Right atrium auricular region (tissue), 2 donors: Measurements from ENCODE around the gene RPP25. TPM values are rescaled to one million over a fixed set of nuclear protein-coding genes. Genes with fewer than 3 reads are reported as not detected.

Experiments
- DNase-seq: peaks from one replicate; pipeline ENCODE4 v3.0.0-alpha.2; 2019; ENCODE audit warnings: low spot score
- H3K27ac ChIP-seq, 2 donors: fragments of 200-600 bp; sonication (generic); 1 replicate in 1 of 2; 2 replicates in 1 of 2; pipeline ENCODE4 v1.5.1; 2016 to 2019
- H3K27me3 ChIP-seq, 2 donors: fragments of 200-600 bp; sonication (generic); one replicate each; pipeline versions ENCODE4 v1.5.1 to v1.6.0; 2017 to 2019
- H3K36me3 ChIP-seq: fragments of 200-600 bp; sonication (generic); one replicate; pipeline ENCODE4 v1.5.1; 2016
- H3K4me1 ChIP-seq, 2 donors: fragments of 200-600 bp; sonication (generic); one replicate each; pipeline versions ENCODE4 v1.5.1 to v1.6.0; 2017 to 2019
- H3K4me3 ChIP-seq, 2 donors: fragments of 200-600 bp; sonication (generic); 1 replicate in 1 of 2; 2 replicates in 1 of 2; pipeline ENCODE4 v1.5.1; 2017 to 2019; ENCODE audit warnings: mild to moderate bottlenecking in 1 of 2, moderate library complexity in 1 of 2
- H3K9me3 ChIP-seq, 2 donors: fragments of 200-600 bp; sonication (generic); one replicate each; pipeline ENCODE4 v1.5.1; 2019
- total RNA-seq, 2 donors: library from RNA; depleted of rRNA; stranded (reverse); fragments of >200 nt; gene quantifications; one replicate each; pipeline ENCODE4 v1.1.0, GENCODE V29; 2016
- TF ChIP-seq, protein P1 (sequence below), 2 donors: fragments of 200-600 bp; sonication (generic); IDR thresholded peaks; one replicate each; pipeline ENCODE4 v1.5.1; 2019; ENCODE audit warnings: antibody characterized with exemption in 2 of 2

RPP25 gene
- total RNA-seq, 2 donors from 2014 or later = 4.3 to 9.4 TPM

DNA sequence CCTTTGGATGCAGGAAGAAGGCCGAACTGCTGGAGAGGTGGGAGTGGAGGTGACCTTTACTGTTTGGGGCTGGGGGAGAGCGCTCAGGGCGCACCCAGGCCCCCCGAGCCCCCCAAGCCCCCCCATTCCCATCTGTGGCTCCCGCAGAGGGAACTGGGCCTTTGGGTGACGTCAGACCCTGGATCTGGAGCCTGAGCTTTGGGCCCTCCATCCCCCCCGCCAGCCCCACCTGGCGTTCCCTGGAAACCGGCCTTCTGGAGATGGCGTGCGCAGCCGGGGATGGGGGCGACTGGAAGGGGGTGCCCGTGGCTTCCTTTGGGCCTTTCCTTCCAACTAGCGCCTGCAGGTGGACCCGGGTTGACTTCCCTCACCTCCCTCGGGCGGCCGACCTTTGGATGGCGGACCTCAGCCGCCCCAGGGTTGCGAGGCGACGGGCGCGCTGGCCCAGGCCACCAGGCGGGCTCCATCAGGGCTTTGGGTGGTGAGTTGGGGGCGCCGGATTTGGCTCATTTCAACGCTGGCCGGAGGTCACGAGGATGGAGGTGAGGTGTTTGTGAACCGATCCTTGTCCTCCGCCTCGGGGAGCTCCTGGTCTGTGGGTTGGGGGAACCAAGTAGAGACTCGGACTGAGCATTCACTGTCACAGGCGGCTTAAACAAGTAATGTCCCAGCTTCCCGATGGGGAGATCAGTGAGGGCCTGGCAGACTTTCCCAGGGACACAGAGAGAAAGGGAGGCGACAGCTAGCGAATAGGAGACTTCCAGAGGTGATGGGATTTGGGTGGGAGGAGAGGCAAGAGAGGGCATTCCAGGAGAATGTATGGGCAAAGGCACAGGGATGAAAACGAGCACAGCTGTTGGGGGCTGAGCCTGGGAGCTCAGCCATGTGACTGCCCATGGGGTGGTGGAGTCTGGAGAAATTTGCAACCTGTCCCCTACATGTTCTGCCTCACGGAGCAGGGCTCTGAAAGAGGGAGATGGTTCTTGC lies 39.5 kb upstream of the RPP25 start:
- no peak overlapping the region for H3K27ac ChIP-seq
- H3K9me3 ChIP-seq = no peaks in the 10 kb centered on the region
- no peaks in the 10 kb centered on the region for H3K27me3 ChIP-seq
- TF ChIP-seq, protein P1, sequence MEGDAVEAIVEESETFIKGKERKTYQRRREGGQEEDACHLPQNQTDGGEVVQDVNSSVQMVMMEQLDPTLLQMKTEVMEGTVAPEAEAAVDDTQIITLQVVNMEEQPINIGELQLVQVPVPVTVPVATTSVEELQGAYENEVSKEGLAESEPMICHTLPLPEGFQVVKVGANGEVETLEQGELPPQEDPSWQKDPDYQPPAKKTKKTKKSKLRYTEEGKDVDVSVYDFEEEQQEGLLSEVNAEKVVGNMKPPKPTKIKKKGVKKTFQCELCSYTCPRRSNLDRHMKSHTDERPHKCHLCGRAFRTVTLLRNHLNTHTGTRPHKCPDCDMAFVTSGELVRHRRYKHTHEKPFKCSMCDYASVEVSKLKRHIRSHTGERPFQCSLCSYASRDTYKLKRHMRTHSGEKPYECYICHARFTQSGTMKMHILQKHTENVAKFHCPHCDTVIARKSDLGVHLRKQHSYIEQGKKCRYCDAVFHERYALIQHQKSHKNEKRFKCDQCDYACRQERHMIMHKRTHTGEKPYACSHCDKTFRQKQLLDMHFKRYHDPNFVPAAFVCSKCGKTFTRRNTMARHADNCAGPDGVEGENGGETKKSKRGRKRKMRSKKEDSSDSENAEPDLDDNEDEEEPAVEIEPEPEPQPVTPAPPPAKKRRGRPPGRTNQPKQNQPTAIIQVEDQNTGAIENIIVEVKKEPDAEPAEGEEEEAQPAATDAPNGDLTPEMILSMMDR (IDR thresholded peaks at IDR 0.05) = no peak
- no peak for DNase-seq
- no peaks in the 10 kb centered on the region for H3K36me3 ChIP-seq
- peak overlapping the region; percentile 69 to 82 for H3K4me3 ChIP-seq
- peaks cover 0 to 11% of the 10 kb centered on the region in 2 donors for H3K4me1 ChIP-seq

DNA sequence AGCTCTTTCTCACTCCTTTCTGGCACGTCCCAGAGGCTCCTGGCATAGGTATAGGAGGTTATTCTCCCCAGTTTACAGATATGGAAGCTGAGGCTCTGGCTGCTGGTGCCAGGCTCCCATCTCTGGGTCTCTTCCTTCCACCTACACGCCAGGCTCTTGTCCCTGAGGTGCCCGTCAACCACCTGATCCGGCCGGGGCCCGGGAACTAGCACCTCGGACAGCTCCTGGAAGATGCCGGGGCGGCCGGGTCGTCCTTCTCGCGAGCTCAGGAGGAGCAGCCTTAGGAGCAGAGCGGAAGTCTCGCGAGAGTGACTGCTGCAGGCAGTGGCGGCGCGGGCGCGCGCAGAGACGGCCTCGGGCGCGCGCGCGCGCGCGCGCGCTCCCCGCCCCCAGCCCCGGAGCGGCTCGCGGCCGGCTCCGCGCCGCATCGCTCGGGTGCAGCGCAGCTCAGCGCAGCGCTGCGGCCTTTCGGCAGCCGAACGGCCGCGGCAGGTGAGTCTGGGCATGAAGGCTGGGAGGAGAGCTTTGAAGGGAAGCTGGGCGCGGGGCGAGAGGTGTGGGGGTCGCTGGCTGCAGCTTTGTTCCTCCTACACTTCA lies 38.7 kb upstream of the RPP25 start, which contains the start of gene SCAMP5:
Gene SCAMP5 (plus strand): TSS at position 382 of the 597 bp plus-strand sequence. CDS start 16,277 bp downstream, outside the sequence.
- Histone ChIP-seq H3K4me1 (peaks cover 0 to 11% of the 10 kb centered on the region in 2 donors), H3K27ac (no peak within 1 kb of the TSS), H3K4me3 (peak within 1 kb of the TSS; percentile 69 to 82), H3K36me3 (no peaks in the 10 kb centered on the region), H3K27me3 (no peaks in the 10 kb centered on the region), H3K9me3 (no peaks in the 10 kb centered on the region)
- TF ChIP-seq, protein P1 (IDR thresholded peaks at IDR 0.05) = no peak
- DNase-seq = peak; percentile 93

DNA sequence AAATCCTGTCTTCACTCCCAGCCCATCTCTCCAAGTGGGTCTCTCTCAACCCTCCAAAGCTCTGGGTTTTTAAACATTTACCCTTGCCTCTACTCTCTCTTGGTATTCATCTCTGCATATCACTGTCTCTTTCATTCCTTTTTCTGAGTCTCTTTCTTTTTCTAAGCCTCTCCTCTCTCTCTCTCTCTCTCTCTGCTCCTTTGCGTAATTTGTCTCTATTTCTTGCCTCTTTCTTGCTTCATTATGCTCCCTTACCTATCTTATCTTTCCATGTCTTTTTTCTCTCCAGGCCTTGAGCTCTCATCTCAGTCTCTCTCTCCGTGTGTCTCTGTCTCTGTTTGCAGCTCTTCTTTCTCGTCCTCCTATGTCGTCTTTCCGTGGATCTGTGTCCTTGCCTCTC lies 38.1 kb upstream of the RPP25 start:
- no peak overlapping the region for H3K27ac ChIP-seq
- peak overlapping the region in 1 of 2 donors; percentile 69 for H3K4me3 ChIP-seq
- no peaks in the 10 kb centered on the region for H3K27me3 ChIP-seq
- TF ChIP-seq, protein P1 (IDR thresholded peaks at IDR 0.05) = no peak
- H3K9me3 ChIP-seq = no peaks in the 10 kb centered on the region
- H3K4me1 ChIP-seq = peaks cover 0 to 11% of the 10 kb centered on the region in 2 donors
- no peak for DNase-seq
- H3K36me3 ChIP-seq = no peaks in the 10 kb centered on the region

DNA sequence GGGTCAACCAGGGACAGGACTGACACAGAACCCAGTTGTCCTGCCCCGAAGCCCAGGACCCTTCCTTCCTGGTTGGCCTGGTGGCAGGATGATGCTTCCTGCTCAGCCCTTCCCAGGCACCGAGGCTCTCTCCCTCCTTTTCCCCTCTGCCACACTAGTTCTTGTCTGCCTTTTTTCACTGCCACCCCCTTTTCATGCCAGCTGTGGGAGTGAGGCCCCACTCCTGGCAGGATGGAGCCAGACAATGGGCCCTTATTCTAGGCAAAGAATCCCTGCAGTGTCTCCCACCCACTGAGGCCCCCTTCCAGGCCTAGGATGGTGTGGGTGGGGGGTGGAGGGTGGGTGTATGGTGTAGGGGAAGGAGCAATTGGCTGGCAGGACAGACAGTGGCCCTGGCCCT lies 37.7 kb upstream of the RPP25 start:
- Histone ChIP-seq H3K27me3 (no peaks in the 10 kb centered on the region), H3K4me3 (no peak overlapping the region), H3K4me1 (peaks cover 0 to 11% of the 10 kb centered on the region in 2 donors), H3K27ac (no peak overlapping the region), H3K36me3 (no peaks in the 10 kb centered on the region), H3K9me3 (no peaks in the 10 kb centered on the region)
- TF ChIP-seq, protein P1 (IDR thresholded peaks at IDR 0.05) = no peak
- DNase-seq = no peak

DNA sequence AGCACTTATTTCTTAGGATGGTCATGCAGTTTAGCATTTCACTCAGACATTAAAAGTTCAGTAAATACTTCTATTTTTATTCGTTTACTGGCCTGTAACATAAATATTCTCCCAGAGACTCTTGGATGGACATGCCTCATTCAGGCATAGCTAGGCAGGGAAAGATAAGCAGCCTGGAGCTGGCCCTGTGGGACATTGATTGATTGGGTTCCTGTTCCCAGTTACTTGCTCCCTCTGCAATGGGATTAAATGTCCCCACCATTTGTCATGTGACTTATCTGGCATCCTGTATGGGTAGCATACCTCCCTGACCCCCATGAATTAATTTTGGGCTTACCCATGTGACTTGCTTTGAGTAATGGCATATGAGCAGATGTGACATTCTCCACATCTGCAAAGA lies 36.0 kb upstream of the RPP25 start:
- Histone ChIP-seq H3K36me3 (no peaks in the 10 kb centered on the region), H3K9me3 (no peaks in the 10 kb centered on the region), H3K4me3 (no peak overlapping the region), H3K27me3 (no peaks in the 10 kb centered on the region), H3K27ac (no peak overlapping the region), H3K4me1 (peaks cover 0 to 11% of the 10 kb centered on the region in 2 donors)
- TF ChIP-seq, protein P1 (IDR thresholded peaks at IDR 0.05) = no peak
- no peak for DNase-seq
